Measurements from ENCODE around the gene GPR153.

Gene GPR153

DNA sequence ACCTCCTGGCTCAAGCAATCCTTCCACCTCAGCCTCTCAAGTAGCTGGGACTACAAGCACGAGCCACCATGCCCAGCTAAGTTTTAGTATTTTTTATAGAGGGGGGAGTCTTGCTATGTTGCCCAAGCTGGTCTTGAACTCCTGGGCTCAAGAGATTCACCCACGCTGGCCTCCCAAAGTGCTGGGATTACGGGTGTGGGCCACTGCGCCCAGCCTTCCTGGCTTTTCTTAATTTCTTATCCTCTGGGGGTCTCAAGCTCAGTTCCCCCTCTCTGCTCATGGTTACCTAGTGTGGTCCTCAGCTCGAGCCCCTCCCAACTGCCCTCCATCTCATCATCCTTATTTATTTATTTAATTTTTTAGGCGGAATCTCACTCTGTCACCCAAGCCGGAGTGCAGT, 58.6 kb downstream of the GPR153 start:
- H3K4me3 ChIP-seq (ENCODE audit: low read depth, low read length), result no peak overlapping the region
- TF ChIP-seq, protein P1, sequence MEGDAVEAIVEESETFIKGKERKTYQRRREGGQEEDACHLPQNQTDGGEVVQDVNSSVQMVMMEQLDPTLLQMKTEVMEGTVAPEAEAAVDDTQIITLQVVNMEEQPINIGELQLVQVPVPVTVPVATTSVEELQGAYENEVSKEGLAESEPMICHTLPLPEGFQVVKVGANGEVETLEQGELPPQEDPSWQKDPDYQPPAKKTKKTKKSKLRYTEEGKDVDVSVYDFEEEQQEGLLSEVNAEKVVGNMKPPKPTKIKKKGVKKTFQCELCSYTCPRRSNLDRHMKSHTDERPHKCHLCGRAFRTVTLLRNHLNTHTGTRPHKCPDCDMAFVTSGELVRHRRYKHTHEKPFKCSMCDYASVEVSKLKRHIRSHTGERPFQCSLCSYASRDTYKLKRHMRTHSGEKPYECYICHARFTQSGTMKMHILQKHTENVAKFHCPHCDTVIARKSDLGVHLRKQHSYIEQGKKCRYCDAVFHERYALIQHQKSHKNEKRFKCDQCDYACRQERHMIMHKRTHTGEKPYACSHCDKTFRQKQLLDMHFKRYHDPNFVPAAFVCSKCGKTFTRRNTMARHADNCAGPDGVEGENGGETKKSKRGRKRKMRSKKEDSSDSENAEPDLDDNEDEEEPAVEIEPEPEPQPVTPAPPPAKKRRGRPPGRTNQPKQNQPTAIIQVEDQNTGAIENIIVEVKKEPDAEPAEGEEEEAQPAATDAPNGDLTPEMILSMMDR (IDR thresholded peaks at IDR 0.05; ENCODE audit: control insufficient read depth, extremely low read depth, insufficient read depth), result no peak
- DNase-seq (ENCODE audit: low read depth), result no peak

DNA sequence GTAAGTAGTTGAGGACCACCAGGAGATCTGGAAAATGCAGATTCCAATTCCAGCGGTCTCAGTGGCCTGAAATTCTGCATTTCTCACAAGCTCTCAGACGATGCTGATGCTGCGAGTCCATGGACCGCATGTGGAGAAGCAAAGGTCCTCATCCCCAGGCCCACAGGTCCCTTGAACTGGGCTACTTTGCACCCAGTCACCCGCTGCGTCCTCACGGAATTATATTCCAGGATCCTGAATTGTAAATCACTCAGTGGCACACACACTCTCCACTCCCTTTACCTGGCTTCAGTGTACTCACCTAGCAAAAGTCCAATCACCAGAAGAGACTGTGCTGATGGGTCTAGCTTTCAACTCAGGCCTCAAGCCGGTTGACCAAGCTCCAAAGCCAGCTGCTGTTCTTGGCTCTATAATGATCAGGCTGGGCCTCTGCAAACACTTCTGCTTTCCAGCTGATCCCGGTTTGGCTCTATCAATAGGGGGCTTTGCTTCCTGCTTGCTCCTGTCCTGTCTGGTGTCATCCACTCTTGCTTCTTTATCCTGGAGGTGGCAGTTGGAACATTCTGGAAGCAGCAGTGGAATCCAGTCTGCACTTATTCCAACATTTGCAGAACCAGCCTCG, 60.6 kb downstream of the GPR153 start:
- no peak for DNase-seq (ENCODE audit: low read depth)
- TF ChIP-seq, protein P1 (IDR thresholded peaks at IDR 0.05; ENCODE audit: control insufficient read depth, extremely low read depth, insufficient read depth), result no peak
- peak overlapping the region; percentile 99 for H3K4me3 ChIP-seq (ENCODE audit: low read depth, low read length)

DNA sequence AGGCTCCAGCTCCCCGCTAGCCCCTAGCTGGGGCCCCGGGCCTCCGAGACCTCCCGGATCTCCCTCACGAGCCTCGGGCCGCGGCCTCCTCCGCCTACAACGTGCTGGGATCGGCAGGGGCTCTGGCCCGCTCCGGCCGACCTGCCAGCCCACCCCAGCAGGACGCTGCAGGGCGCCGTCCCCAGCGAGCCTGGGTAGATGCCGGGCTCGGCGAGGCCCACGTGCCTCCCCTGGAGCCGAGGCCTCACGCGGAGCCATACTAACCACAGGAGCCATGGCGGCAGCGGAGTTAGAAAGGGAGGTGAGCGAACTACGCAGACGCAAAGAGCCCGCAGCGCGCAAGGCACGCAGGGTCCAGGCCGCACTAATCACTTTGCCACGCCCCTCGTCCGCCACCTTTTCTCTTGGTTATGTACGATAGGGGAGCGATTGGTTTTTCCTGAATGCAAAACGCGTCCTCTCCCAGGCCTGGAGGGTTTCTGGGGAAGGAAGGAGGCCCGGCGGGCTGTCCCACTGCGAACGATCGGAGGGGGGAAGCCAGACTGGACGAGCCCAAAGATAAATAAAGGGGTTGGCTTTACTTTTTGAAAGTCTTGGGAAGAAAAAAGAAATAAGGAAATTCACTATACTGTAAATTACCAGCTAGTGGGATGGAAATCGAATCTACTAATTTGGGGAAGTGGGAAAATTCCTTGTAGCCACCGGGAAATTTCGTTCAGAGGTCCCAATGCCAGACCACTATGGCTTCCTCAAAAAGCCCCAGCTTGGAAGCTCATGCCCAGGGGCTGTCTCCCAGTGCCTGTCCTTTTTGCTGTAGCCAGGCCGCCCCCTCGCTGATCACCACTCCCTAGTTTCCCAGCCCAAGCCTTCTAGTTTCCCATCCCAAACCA, 61.4 kb downstream of the GPR153 start, which contains the start of gene RPL22:
RPL22 (minus strand) TSS at position 298 of the 890 bp plus-strand sequence; CDS start at position 276, 22 bp downstream.
- TF ChIP-seq, protein P1 (IDR thresholded peaks at IDR 0.05; ENCODE audit: control insufficient read depth, extremely low read depth, insufficient read depth), result no peak
- peak within 1 kb of the TSS; percentile 99 for H3K4me3 ChIP-seq (ENCODE audit: low read depth, low read length)
- peak; percentile 97 for DNase-seq (ENCODE audit: low read depth)

DNA sequence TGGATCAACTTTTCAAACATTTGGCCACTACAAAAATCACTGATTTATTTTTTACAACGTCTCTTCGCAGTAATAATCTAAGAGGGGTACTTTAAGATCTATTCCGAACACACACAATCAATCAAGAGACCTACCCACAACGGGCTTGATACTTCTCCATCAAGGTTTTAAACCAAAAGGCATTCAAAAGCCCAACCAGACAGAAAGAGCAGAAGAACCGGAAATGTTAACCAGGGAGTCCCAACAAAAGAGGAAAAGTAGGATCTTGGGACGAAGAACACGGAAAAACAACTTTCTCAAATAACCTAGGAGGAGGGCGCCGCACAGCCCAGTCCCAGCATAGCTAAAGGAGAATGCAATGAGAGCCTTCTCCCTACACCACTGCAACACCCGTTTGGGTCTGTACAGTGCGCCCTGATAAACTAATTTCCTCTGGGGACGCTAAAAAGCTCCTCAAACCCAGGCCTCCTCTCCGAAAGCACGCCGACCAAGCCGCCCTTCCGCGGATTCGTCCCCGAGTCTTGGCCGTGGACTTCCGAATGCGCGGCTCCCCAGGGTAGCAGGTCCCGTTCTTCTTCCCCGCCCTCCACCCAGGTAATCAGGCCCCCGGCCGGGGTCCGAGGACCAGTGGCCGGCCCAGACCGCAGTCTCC, 62.1 kb downstream of the GPR153 start:
- TF ChIP-seq, protein P1 (IDR thresholded peaks at IDR 0.05; ENCODE audit: control insufficient read depth, extremely low read depth, insufficient read depth), result no peak
- peak overlapping the region; percentile 99 for H3K4me3 ChIP-seq (ENCODE audit: low read depth, low read length)
- DNase-seq (ENCODE audit: low read depth), result no peak

DNA sequence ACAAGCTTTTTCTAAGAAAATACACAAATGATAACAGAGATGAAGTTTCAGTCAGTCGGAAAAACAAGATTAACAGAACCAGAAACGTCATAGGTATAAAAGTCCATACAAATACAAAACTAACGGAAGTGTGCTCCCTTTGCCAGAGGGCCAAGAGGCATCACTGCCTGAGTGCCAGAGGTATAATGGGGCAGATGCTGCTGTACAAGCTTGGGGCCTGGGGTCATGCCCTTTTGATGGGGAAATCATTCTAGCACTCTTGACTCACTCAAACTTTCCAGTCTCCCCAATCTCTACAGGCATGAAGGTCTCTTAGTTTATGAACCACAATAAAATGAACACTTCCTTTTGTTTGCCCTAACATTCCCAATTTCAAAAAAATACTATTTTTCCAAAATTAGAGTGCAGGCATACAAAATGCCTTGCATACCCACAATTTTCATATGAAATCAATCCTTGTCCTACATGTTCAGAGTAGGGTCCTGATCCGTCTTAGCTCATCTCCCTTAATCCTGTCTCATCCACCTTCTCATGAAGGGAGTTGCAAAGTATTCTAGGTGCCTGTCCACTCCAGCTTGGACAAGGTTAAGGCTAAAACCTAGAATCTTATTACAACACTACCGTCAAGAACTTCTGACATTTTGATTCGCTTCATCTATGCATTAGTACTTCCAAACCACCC, 63.0 kb downstream of the GPR153 start:
- peak overlapping the region; percentile 99 for H3K4me3 ChIP-seq (ENCODE audit: low read depth, low read length)
- DNase-seq (ENCODE audit: low read depth), result no peak
- TF ChIP-seq, protein P1 (IDR thresholded peaks at IDR 0.05; ENCODE audit: control insufficient read depth, extremely low read depth, insufficient read depth), result no peak

Data from LNCaP clone FGC (cell line).